ENCODE data around the gene MMRN2.
"Not testable (repeated sequence)": the region's sequence is repeated elsewhere in the genome, so short reads cannot be mapped to it uniquely, and the experiment has no call there.

MMRN2 gene

GRCh38 chr10:86957471-86958115 is at the start of gene MMRN2:
MMRN2 (minus strand) TSS chr10:86957615; CDS start chr10:86957541, 74 bp downstream.
- DNase-seq, result no peak

- DNase-seq, result not testable (repeated sequence)
Observed at GRCh38 chr10:87007124-87007523, 49.7 kb upstream of the MMRN2 start.

- DNase-seq, result peak; percentile 71
Observed at GRCh38 chr10:87000491-87000890, 43.1 kb upstream of the MMRN2 start.

GRCh38 chr10:86999802-87000403 is 42.5 kb upstream of the MMRN2 start:
- not testable (repeated sequence) for DNase-seq

- no peak for DNase-seq
Observed at GRCh38 chr10:86992929-86993328, 35.5 kb upstream of the MMRN2 start.

GRCh38 chr10:86992456-86992855 is 35.0 kb upstream of the MMRN2 start:
- DNase-seq, result no peak

- not testable (repeated sequence) for DNase-seq
Observed at GRCh38 chr10:86991362-86991761, 33.9 kb upstream of the MMRN2 start.

- no peak for DNase-seq
Observed at GRCh38 chr10:86988520-86988919, 31.1 kb upstream of the MMRN2 start.

GRCh38 chr10:86984498-86984897 is 27.1 kb upstream of the MMRN2 start:
- DNase-seq, result not testable (repeated sequence)

- DNase-seq, result no peak
Observed at GRCh38 chr10:86981716-86982115, 24.3 kb upstream of the MMRN2 start.

GRCh38 chr10:86981020-86981419 is 23.6 kb upstream of the MMRN2 start:
- DNase-seq, result not testable (repeated sequence)

- no peak for DNase-seq
Observed at GRCh38 chr10:86979977-86980448, 22.6 kb upstream of the MMRN2 start.

- no peak for DNase-seq
Observed at GRCh38 chr10:86979296-86979818, 21.9 kb upstream of the MMRN2 start.

- not testable (repeated sequence) for DNase-seq
Observed at GRCh38 chr10:86978457-86978856, 21.0 kb upstream of the MMRN2 start.

GRCh38 chr10:86976362-86977056 is 19.1 kb upstream of the MMRN2 start:
- DNase-seq, result no peak

GRCh38 chr10:86974484-86974883 is 17.1 kb upstream of the MMRN2 start:
- DNase-seq, result no peak

- DNase-seq, result no peak
Observed at GRCh38 chr10:86972613-86973380, 15.4 kb upstream of the MMRN2 start.

GRCh38 chr10:86971232-86971991 is 14.0 kb upstream of the MMRN2 start:
- DNase-seq, result peak; percentile 76

GRCh38 chr10:86970982-86971231 is 13.5 kb upstream of the MMRN2 start:
- DNase-seq, result no peak

- DNase-seq, result peak; percentile 45
Observed at GRCh38 chr10:86970162-86970981, 13.0 kb upstream of the MMRN2 start.

GRCh38 chr10:86969421-86970041 is 12.1 kb upstream of the MMRN2 start:
- DNase-seq, result no peak

Measured in HCEC 1CT (cell line).